Upper lobe of left lung (tissue), 6 donors: ENCODE measurements around the gene ARAP1. TPM values are rescaled to one million over a fixed set of nuclear protein-coding genes. Genes with fewer than 3 reads are reported as not detected.

Experiments used
- ATAC-seq, 2 donors: fragments of 200-7000 bp; cut with Tn5 transposase; one replicate each; pipeline ENCODE4 v1.9.1; 2022; ENCODE audit warnings: mild to moderate bottlenecking in 2 of 2, moderate library complexity in 2 of 2; ENCODE audit not compliant: low FRiP score in 2 of 2
- DNase-seq, 2 donors: peaks; one replicate each; pipeline ENCODE4 v3.0.0-alpha.2; 2019 to 2020
- H3K27ac ChIP-seq, 4 donors: fragments of 200-600 bp; sonication (generic); one replicate each; pipeline ENCODE4 v1.5.1; 2016 to 2019
- H3K27me3 ChIP-seq, 4 donors: fragments of 200-600 bp; sonication (generic); one replicate each; pipeline ENCODE4 v1.5.1; 2017 to 2019
- H3K36me3 ChIP-seq, 4 donors: fragments of 200-600 bp; sonication (generic); one replicate each; pipeline ENCODE4 v1.5.1; 2016 to 2019
- H3K4me1 ChIP-seq, 4 donors: fragments of 200-600 bp; sonication (generic); one replicate each; pipeline ENCODE4 v1.5.1; 2018 to 2019
- H3K4me3 ChIP-seq, 4 donors: fragments of 200-600 bp; sonication (generic); one replicate each; pipeline ENCODE4 v1.5.1; 2017 to 2019; ENCODE audit warnings: mild to moderate bottlenecking in 2 of 4, moderate library complexity in 1 of 4
- H3K9me3 ChIP-seq, 4 donors: fragments of 200-600 bp; sonication (generic); one replicate each; pipeline ENCODE4 v1.5.1; 2018 to 2019
- CTCF ChIP-seq, 6 experiments: fragments of 450-650 bp in 4 of 6; fragments of 200-600 bp in 2 of 6; sonication (generic) in 2 of 6; IDR thresholded peaks; one replicate each; pipeline ENCODE4 v1.5.1; 2016 to 2019; ENCODE audit warnings: antibody characterized with exemption in 6 of 6
- EP300 ChIP-seq, 4 donors: sonication (generic); formaldehyde crosslinking; IDR thresholded peaks; one replicate each; pipeline ENCODE4 v1.5.1; 2017; ENCODE audit warnings: antibody characterized with exemption in 4 of 4, control low read depth in 2 of 4
- POLR2A ChIP-seq, 4 donors: fragments of 450-650 bp; IDR thresholded peaks; one replicate each; pipeline ENCODE4 v1.5.1; 2016 to 2017; ENCODE audit warnings: antibody characterized with exemption in 4 of 4, mild to moderate bottlenecking in 2 of 4
- POLR2AphosphoS5 ChIP-seq, 2 donors: sonication (generic); formaldehyde crosslinking; IDR thresholded peaks; one replicate each; pipeline ENCODE4 v1.5.1; 2017; ENCODE audit warnings: antibody characterized with exemption in 2 of 2
- WGBS, 2 donors: methylation state at CpG; one replicate each; pipeline ENCODE4 v1.1.5; 2017 to 2018; 5-methylcytosine and 5-hydroxymethylcytosine counted together
- total RNA-seq, 6 donors: library from RNA; depleted of rRNA in 4 of 6; stranded (reverse); fragments of >200 nt in 4 of 6; gene quantifications; one replicate each; pipeline versions ENCODE4 v1.1.0 to v1.2.1, GENCODE V29; 2016 to 2021
- donor health status: DM: no; HTN: no; CAD: no; lungs with moderate emphysema.
- donor health status: DM: no; HTN: yes; CAD: no; lungs with severe emphysema.

ARAP1 gene
- total RNA-seq, 6 donors from 2014 or later: 217 to 1,154 (median 269) TPM

GRCh38 chr11:72768581-72768980, 16.4 kb upstream of the ARAP1 start:
- Histone ChIP-seq H3K4me1 (peaks cover 0 to 12% (median 5%) of the 10 kb centered on the region in 4 donors), H3K27me3 (no peaks in the 10 kb centered on the region), H3K36me3 (no peaks in the 10 kb centered on the region), H3K4me3 (no peak overlapping the region), H3K27ac (no peak overlapping the region), H3K9me3 (no peaks in the 10 kb centered on the region)
- no peak for ATAC-seq
- DNase-seq: no peak
- TF ChIP-seq CTCF (IDR thresholded peaks at IDR 0.05): no peak
- no peak for TF ChIP-seq POLR2A (IDR thresholded peaks at IDR 0.05)
- TF ChIP-seq POLR2AphosphoS5 (IDR thresholded peaks at IDR 0.05): no peak
- no peak for TF ChIP-seq EP300 (IDR thresholded peaks at IDR 0.05)
- WGBS, 2 donors: 90 to 94% methylated on average over 3 of the region's 3 CpGs

GRCh38 chr11:72767203-72768062, 15.2 kb upstream of the ARAP1 start:
- no peaks in the 10 kb centered on the region for H3K36me3 ChIP-seq
- 95% methylated on average over 4 of the region's 4 CpGs; no CpG with 5 or more reads in 1 of the 2 donors for WGBS, 2 donors
- peaks cover 0 to 12% (median 6%) of the 10 kb centered on the region in 4 donors for H3K4me1 ChIP-seq
- no peaks in the 10 kb centered on the region for H3K27me3 ChIP-seq
- no peaks in the 10 kb centered on the region for H3K9me3 ChIP-seq
- ATAC-seq (no peak), DNase-seq (no peak)
- TF ChIP-seq POLR2AphosphoS5 (IDR thresholded peaks at IDR 0.05): no peak
- no peak for TF ChIP-seq POLR2A (IDR thresholded peaks at IDR 0.05)
- TF ChIP-seq CTCF (IDR thresholded peaks at IDR 0.05): no peak
- no peak for TF ChIP-seq EP300 (IDR thresholded peaks at IDR 0.05)
- no peak overlapping the region for H3K4me3 ChIP-seq
- H3K27ac ChIP-seq: no peak overlapping the region

GRCh38 chr11:72766152-72766902, 14.1 kb upstream of the ARAP1 start:
- WGBS, 2 donors: 82 to 83% methylated on average over 11 to 12 of the region's 12 CpGs
- Histone ChIP-seq H3K36me3 (no peaks in the 10 kb centered on the region), H3K27me3 (no peaks in the 10 kb centered on the region), H3K27ac (peak overlapping the region in 1 of 4 donors; percentile 8), H3K4me1 (peaks cover 0 to 12% (median 7%) of the 10 kb centered on the region in 4 donors), H3K9me3 (no peaks in the 10 kb centered on the region), H3K4me3 (no peak overlapping the region)
- TF ChIP-seq CTCF (IDR thresholded peaks at IDR 0.05) (no peak), POLR2A (IDR thresholded peaks at IDR 0.05) (no peak), EP300 (IDR thresholded peaks at IDR 0.05) (no peak), POLR2AphosphoS5 (IDR thresholded peaks at IDR 0.05) (no peak)
- DNase-seq (no peak), ATAC-seq (no peak)

GRCh38 chr11:72764503-72764902, 12.3 kb upstream of the ARAP1 start:
- peak in 4 of 6 experiments; percentile 33 to 75 (median 55) for TF ChIP-seq CTCF (IDR thresholded peaks at IDR 0.05)
- TF ChIP-seq POLR2AphosphoS5 (IDR thresholded peaks at IDR 0.05): no peak
- DNase-seq (peak; percentile 83 to 84), ATAC-seq (peak; percentile 39 to 84)
- H3K4me1 ChIP-seq: peaks cover 0 to 17% (median 12%) of the 10 kb centered on the region in 4 donors
- no peaks in the 10 kb centered on the region for H3K27me3 ChIP-seq
- H3K27ac ChIP-seq: peak overlapping the region in 2 of 4 donors; percentile 2 to 45
- WGBS, 2 donors: 63 to 78% methylated on average over 9 to 13 of the region's 13 CpGs
- H3K4me3 ChIP-seq: no peak overlapping the region
- no peaks in the 10 kb centered on the region for H3K9me3 ChIP-seq
- no peaks in the 10 kb centered on the region for H3K36me3 ChIP-seq
